ENCODE results near the gene PTBP1. TPM values are rescaled to one million over a fixed set of nuclear protein-coding genes. Genes with fewer than 3 reads are reported as not detected.

The PTBP1 gene
- total RNA-seq, 1 donor: 109 TPM

DNA sequence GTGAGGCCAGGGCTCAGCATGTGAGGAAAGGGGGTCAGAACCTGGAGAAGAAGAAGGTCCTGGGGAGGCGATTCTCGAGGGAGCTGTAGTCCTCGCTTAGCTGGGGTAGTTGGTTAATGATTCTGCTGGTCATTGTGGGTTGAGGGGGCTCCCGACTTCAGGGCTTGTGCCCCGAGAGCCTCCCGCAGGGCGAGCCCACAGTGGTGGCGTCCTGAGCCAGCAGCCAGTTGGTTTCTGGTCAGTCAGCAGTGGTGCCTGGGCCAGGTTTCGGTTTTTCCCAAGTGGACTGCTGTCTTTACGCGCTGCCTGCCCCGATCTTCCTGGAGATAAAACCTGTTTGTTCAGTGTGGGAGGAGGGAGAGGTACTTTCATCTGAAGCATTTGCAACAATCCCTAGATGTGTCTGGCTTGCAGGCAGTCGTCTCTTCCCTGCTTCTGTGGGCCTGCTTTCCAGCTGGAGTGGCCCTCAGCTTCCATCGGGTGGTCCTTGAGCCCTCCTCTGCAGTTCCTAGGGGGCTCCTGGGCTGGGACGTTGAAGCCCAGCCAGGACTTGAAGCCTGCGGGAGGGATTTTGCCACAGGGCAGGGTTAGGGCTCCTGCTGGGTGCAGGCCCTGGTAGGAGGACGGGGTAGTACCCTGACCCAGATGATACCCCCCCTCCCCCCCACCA lies 3.2 kb downstream of the PTBP1 start:
- Histone ChIP-seq H3K27me3 (ENCODE audit: insufficient read depth, low read length) (no peaks in the 10 kb centered on the region), H3K4me3 (ENCODE audit: low read length) (no peak overlapping the region), H3K9me3 (ENCODE audit: low read depth, low read length) (no peaks in the 10 kb centered on the region), H3K4me1 (ENCODE audit: insufficient read depth, low read length) (peaks cover 57% of the 10 kb centered on the region)

- no peaks in the 10 kb centered on the region for H3K27me3 ChIP-seq (ENCODE audit: insufficient read depth, low read length)
- peaks cover 53% of the 10 kb centered on the region for H3K4me1 ChIP-seq (ENCODE audit: insufficient read depth, low read length)
- H3K9me3 ChIP-seq (ENCODE audit: low read depth, low read length): no peaks in the 10 kb centered on the region
- no peak overlapping the region for H3K4me3 ChIP-seq (ENCODE audit: low read length)
Measured at GRCh38 chr19:801030-801860, 4.0 kb downstream of the PTBP1 start.

DNA sequence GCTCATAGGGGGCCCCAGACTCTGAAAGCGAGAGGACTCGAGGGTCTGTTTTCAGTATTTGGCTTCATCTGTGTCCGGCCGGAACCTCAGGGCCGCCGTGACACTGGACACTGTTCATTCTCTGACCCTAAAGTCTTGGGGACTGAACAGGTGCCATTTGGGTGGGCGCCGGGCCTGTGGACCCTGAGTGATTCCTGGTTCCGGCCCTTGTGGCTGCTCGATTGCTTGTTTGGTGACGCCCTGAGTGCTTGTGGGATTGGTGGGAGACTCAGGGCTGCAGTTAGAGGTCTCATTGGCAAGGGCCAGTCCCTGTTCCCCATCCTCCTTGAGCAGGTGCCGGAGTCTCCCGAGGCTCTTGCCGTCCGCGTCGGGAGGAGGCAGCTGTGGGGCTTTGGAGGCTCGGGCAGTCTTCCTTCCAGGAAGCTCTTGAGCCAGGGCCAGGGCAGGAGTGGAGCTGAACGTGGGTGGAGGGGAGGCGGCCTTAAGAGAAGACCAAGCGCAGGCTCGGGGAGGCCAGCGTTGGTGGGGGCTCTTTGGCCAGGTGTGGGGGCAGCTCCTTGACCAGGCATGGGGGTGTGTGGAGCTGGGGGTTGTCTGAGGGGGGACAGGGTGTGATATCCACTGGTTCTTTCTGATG lies 4.7 kb downstream of the PTBP1 start:
- Histone ChIP-seq H3K9me3 (ENCODE audit: low read depth, low read length) (no peaks in the 10 kb centered on the region), H3K27me3 (ENCODE audit: insufficient read depth, low read length) (no peaks in the 10 kb centered on the region), H3K4me3 (ENCODE audit: low read length) (no peak overlapping the region), H3K4me1 (ENCODE audit: insufficient read depth, low read length) (peaks cover 50% of the 10 kb centered on the region)

DNA sequence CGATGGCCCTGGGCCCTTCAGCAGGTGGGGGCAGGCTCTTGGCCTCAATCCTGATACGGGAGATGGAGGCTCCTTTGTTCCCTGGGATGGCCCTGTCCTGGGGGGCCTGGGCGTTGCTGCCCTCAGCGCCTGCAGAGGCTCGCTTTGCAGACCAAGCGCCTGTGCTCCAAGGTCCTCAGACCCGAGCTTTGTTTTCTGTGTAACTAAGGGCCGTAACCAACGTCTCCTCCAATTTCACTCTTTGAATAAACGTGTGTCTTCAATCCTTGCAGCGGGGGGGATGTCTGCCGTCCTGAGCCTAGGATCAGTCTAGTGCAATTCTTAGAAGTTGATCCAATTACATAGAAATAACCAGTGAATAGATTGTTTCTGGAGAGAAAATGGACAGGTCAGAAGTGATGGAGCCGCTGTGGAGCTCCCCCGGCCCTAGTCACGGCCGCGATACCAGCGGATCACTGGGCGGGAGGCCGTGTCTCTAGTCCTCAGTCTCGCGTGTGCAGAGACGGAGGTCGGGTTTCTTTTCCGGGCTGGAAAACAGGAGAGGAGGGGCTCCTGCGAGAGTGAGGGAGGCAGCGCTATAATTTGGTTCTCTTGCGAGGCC lies 5.3 kb downstream of the PTBP1 start:
- Histone ChIP-seq H3K4me1 (ENCODE audit: insufficient read depth, low read length) (peaks cover 50% of the 10 kb centered on the region), H3K4me3 (ENCODE audit: low read length) (no peak overlapping the region), H3K9me3 (ENCODE audit: low read depth, low read length) (no peaks in the 10 kb centered on the region), H3K27me3 (ENCODE audit: insufficient read depth, low read length) (no peaks in the 10 kb centered on the region)

GRCh38 chr19:803099-803561 lies 5.9 kb downstream of the PTBP1 start:
- no peaks in the 10 kb centered on the region for H3K9me3 ChIP-seq (ENCODE audit: low read depth, low read length)
- no peaks in the 10 kb centered on the region for H3K27me3 ChIP-seq (ENCODE audit: insufficient read depth, low read length)
- no peak overlapping the region for H3K4me3 ChIP-seq (ENCODE audit: low read length)
- peaks cover 48% of the 10 kb centered on the region for H3K4me1 ChIP-seq (ENCODE audit: insufficient read depth, low read length)

DNA sequence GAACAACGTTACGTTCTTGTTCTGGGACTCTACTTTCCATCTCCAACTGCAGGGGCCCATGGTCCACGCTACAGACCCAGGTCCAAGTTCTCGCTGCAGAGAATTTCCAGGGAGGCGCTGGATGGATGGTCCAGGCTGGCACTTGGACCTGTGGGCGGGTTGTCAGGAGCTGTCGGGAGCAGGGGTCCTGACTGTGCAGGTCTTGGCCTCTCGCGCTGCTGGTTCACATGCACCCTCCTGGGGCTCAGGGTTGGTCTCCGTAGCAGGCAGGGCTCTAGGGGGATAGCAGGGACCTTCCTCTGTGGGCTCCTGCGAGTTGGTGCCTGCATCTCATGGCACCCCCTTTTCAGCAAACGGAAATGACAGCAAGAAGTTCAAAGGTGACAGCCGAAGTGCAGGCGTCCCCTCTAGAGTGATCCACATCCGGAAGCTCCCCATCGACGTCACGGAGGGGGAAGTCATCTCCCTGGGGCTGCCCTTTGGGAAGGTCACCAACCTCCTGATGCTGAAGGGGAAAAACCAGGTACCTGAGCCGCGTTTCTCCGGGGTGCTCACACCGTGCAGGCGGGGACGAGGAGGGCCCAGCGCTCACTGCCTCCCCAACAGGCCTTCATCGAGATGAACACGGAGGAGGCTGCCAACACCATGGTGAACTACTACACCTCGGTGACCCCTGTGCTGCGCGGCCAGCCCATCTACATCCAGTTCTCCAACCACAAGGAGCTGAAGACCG lies 6.6 kb downstream of the PTBP1 start:
- Histone ChIP-seq H3K4me3 (ENCODE audit: low read length) (no peak overlapping the region), H3K27me3 (ENCODE audit: insufficient read depth, low read length) (no peaks in the 10 kb centered on the region), H3K4me1 (ENCODE audit: insufficient read depth, low read length) (peaks cover 41% of the 10 kb centered on the region), H3K9me3 (ENCODE audit: low read depth, low read length) (no peaks in the 10 kb centered on the region)

DNA sequence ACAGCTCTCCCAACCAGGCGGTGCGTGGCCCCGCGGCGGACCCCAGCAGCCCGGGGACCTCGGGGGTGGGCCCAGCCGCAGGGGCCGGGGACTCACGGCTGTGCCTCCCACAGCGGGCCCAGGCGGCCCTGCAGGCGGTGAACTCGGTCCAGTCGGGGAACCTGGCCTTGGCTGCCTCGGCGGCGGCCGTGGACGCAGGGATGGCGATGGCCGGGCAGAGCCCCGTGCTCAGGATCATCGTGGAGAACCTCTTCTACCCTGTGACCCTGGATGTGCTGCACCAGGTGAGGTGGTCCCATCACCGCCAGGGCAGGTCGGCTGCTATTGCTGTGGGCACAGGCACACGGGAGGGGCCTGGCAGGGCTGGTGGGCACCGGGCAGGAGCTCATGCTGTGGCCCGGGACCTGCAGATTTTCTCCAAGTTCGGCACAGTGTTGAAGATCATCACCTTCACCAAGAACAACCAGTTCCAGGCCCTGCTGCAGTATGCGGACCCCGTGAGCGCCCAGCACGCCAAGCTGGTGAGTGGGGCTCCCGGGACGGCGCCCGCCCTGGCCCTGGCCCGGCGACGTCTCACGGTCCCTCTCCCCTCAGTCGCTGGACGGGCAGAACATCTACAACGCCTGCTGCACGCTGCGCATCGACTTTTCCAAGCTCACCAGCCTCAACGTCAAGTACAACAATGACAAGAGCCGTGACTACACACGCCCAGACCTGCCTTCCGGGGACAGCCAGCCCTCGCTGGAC lies 7.3 kb downstream of the PTBP1 start:
- no peak overlapping the region for H3K4me3 ChIP-seq (ENCODE audit: low read length)
- H3K27me3 ChIP-seq (ENCODE audit: insufficient read depth, low read length): no peaks in the 10 kb centered on the region
- H3K4me1 ChIP-seq (ENCODE audit: insufficient read depth, low read length): peaks cover 34% of the 10 kb centered on the region
- H3K9me3 ChIP-seq (ENCODE audit: low read depth, low read length): no peaks in the 10 kb centered on the region

GRCh38 chr19:805166-805551 lies 7.9 kb downstream of the PTBP1 start:
- no peak overlapping the region for H3K4me3 ChIP-seq (ENCODE audit: low read length)
- H3K4me1 ChIP-seq (ENCODE audit: insufficient read depth, low read length): peaks cover 28% of the 10 kb centered on the region
- no peaks in the 10 kb centered on the region for H3K9me3 ChIP-seq (ENCODE audit: low read depth, low read length)
- no peaks in the 10 kb centered on the region for H3K27me3 ChIP-seq (ENCODE audit: insufficient read depth, low read length)

DNA sequence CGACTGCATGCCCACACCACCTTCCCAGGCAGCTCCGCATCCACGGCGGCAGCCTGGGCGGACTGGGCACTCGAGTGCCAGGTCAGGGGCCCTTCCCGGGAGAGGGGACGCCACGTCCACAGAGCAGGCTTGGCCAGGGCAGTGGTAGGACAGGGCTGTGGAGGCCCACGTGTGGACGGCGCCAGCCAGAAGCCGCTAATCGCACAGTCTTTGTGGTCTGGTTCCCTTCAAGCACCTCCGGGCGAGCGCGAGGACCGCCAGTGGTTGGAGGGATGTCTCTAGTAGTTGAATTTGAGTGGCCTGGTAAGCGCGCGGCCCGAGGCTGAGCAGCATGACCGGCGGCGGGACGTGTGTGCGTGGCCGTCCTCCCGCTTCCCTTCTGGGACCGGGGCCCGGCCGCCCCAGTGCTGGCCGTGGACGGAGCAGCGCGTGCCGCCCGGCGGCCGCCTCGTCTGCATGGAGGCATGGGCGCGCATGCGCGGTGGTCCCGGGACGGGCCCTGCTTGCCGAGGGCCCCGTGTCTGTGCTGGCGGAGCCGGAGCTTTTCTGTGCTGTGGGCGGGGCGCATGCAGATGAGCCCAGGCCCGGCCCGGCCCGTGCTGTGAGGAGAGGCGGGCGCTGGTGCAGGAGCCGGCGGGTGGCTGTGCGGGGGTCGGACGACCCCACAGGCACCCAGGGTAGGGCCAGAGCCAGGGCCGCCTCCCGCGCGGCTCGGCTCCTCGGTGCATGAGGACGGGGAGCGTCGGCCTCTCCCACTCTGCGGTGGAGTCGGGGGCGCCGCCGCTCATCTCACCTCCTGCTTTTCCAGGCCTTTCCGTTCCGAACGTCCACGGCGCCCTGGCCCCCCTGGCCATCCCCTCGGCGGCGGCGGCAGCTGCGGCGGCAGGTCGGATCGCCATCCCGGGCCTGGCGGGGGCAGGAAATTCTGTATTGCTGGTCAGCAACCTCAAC lies 8.6 kb downstream of the PTBP1 start:
- H3K4me3 ChIP-seq (ENCODE audit: low read length): no peak overlapping the region
- H3K27me3 ChIP-seq (ENCODE audit: insufficient read depth, low read length): no peaks in the 10 kb centered on the region
- peaks cover 21% of the 10 kb centered on the region for H3K4me1 ChIP-seq (ENCODE audit: insufficient read depth, low read length)
- no peaks in the 10 kb centered on the region for H3K9me3 ChIP-seq (ENCODE audit: low read depth, low read length)

GRCh38 chr19:806815-807421 lies 9.7 kb downstream of the PTBP1 start:
- no peaks in the 10 kb centered on the region for H3K9me3 ChIP-seq (ENCODE audit: low read depth, low read length)
- peaks cover 10% of the 10 kb centered on the region for H3K4me1 ChIP-seq (ENCODE audit: insufficient read depth, low read length)
- H3K27me3 ChIP-seq (ENCODE audit: insufficient read depth, low read length): no peaks in the 10 kb centered on the region
- no peak overlapping the region for H3K4me3 ChIP-seq (ENCODE audit: low read length)

DNA sequence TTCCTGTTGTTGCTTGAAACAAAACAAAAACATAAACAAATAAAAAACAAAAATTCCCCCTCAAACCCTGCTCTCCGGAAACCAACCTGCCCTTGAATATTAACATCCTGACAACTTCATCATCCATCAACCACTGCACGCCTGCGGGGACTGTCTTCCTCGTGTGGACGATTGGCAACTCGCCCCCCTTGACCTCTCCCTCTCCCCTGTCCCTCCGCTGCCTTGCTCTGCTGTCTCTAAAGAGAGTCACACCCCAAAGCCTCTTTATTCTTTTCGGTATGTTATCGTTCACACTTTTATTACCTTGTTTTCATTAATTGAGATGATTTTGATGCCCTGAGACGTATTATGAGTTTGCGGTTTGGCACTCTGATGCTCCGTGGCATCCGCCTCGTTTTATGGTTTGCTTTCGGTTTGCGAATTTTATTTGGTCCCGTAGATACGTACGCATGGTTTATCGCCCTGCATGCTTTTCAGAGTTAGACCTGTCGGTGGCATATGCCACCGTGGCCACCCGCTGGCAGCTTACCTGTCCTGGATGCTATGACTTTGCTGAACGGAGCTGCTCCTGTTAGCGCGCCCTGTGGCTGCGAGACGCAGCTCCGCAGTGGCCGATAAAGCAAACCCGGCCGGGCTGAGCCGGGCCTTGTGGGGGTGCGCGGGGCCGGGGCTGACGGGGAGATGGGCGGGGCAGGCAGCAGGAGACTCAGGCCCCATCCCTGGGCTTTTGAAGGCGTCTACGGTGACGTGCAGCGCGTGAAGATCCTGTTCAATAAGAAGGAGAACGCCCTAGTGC lies 10.6 kb downstream of the PTBP1 start:
- Histone ChIP-seq H3K4me3 (ENCODE audit: low read length) (no peak overlapping the region), H3K4me1 (ENCODE audit: insufficient read depth, low read length) (peaks cover 1% of the 10 kb centered on the region), H3K9me3 (ENCODE audit: low read depth, low read length) (no peaks in the 10 kb centered on the region), H3K27me3 (ENCODE audit: insufficient read depth, low read length) (no peaks in the 10 kb centered on the region)

GRCh38 chr19:808423-808775 lies 11.1 kb downstream of the PTBP1 start:
- Histone ChIP-seq H3K4me1 (ENCODE audit: insufficient read depth, low read length) (no peaks in the 10 kb centered on the region), H3K27me3 (ENCODE audit: insufficient read depth, low read length) (no peaks in the 10 kb centered on the region), H3K9me3 (ENCODE audit: low read depth, low read length) (no peaks in the 10 kb centered on the region), H3K4me3 (ENCODE audit: low read length) (no peak overlapping the region)

Data from mononuclear cell (primary cell).